H9 (cell line): ENCODE results near the gene AP4E1. TPM values are rescaled to one million over a fixed set of nuclear protein-coding genes. Genes with fewer than 3 reads are reported as not detected.

Experiments used
- DNase-seq: peaks from one replicate; pipeline ENCODE4 v3.0.0-alpha.2; 2017
- H2AFZ ChIP-seq: one replicate; pipeline ENCODE4 v1.6.1; 2013; ENCODE audit warnings: mild to moderate bottlenecking, low read length, control low read depth, moderate library complexity
- H2AK5ac ChIP-seq: 2 replicates; pipeline ENCODE4 v1.6.1; 2013; ENCODE audit warnings: low read length, control low read depth, mixed read lengths; ENCODE audit not compliant: insufficient read length
- H2BK120ac ChIP-seq: one replicate; pipeline ENCODE4 v1.6.1; 2013; ENCODE audit warnings: low read depth, mild to moderate bottlenecking, low read length, control low read depth, inconsistent platforms; ENCODE audit not compliant: poor library complexity, severe bottlenecking
- H2BK12ac ChIP-seq: 2 replicates; pipeline ENCODE4 v1.6.1; 2013; ENCODE audit warnings: low read length, control low read depth, mixed read lengths, low read depth; ENCODE audit not compliant: insufficient read length
- H2BK15ac ChIP-seq: 2 replicates; pipeline ENCODE4 v1.6.1; 2013; ENCODE audit warnings: low read depth, low read length, control low read depth
- H2BK20ac ChIP-seq: one replicate; pipeline ENCODE4 v1.6.1; 2013; ENCODE audit warnings: low read depth, mild to moderate bottlenecking, low read length, control low read depth, inconsistent platforms; ENCODE audit not compliant: poor library complexity, severe bottlenecking
- H2BK5ac ChIP-seq: 2 replicates; pipeline ENCODE4 v1.6.1; 2013; ENCODE audit warnings: low read length, control low read depth, mixed read lengths; ENCODE audit not compliant: insufficient read length
- H3K14ac ChIP-seq: 2 replicates; pipeline ENCODE4 v1.6.1; 2013; ENCODE audit warnings: low read length, control low read depth; ENCODE audit not compliant: insufficient read depth
- H3K18ac ChIP-seq: 2 replicates; pipeline ENCODE4 v1.6.1; 2013; ENCODE audit warnings: low read depth, mild to moderate bottlenecking, mixed read lengths, low read length, control low read depth; ENCODE audit not compliant: insufficient read length
- H3K23ac ChIP-seq: 2 replicates; pipeline ENCODE4 v1.6.1; 2013; ENCODE audit warnings: low read length, control low read depth, mixed read lengths, low read depth; ENCODE audit not compliant: insufficient read length
- H3K23me2 ChIP-seq: 2 replicates; pipeline ENCODE4 v1.6.1; 2013; ENCODE audit warnings: low read depth, mild to moderate bottlenecking, mixed read lengths, low read length, control low read depth; ENCODE audit not compliant: insufficient read length, poor library complexity, severe bottlenecking
- H3K27ac ChIP-seq: 2 replicates; pipeline ENCODE4 v1.5.1; 2013; ENCODE audit warnings: low read length, control low read depth, mixed read lengths, low read depth; ENCODE audit not compliant: insufficient read length
- H3K27me3 ChIP-seq: 2 replicates; pipeline ENCODE4 v1.6.1; 2013; ENCODE audit warnings: low read length, control low read depth, inconsistent platforms; ENCODE audit not compliant: insufficient read depth
- H3K4ac ChIP-seq: 2 replicates; pipeline ENCODE4 v1.6.1; 2013; ENCODE audit warnings: low read depth, mild to moderate bottlenecking, control low read depth, inconsistent platforms, low read length, moderate library complexity
- H3K4me1 ChIP-seq: 2 replicates; pipeline ENCODE4 v1.6.1; 2013; ENCODE audit warnings: low read length, control low read depth, inconsistent platforms; ENCODE audit not compliant: insufficient read depth
- H3K4me2 ChIP-seq: 2 replicates; pipeline ENCODE4 v1.6.1; 2013; ENCODE audit warnings: low read length, control low read depth, mixed read lengths; ENCODE audit not compliant: insufficient read length, insufficient read depth
- H3K56ac ChIP-seq: 2 replicates; pipeline ENCODE4 v1.6.1; 2013; ENCODE audit warnings: low read depth, mild to moderate bottlenecking, mixed read lengths, low read length, control low read depth; ENCODE audit not compliant: insufficient read length
- H3K79me1 ChIP-seq: 2 replicates; pipeline ENCODE4 v1.6.1; 2013; ENCODE audit warnings: low read depth, mild to moderate bottlenecking, moderate library complexity, low read length, control low read depth, inconsistent platforms; ENCODE audit not compliant: insufficient read depth, poor library complexity, severe bottlenecking
- H3K79me2 ChIP-seq: 2 replicates; pipeline ENCODE4 v1.6.1; 2013; ENCODE audit warnings: low read length, control low read depth, inconsistent platforms; ENCODE audit not compliant: insufficient read depth
- H3K9ac ChIP-seq: 2 replicates; pipeline ENCODE4 v1.6.1; 2013; ENCODE audit warnings: low read length, control low read depth, mixed read lengths; ENCODE audit not compliant: insufficient read length; ENCODE audit errors: extremely low read depth
- H3K9me3 ChIP-seq: one replicate; pipeline ENCODE4 v1.6.1; 2013; ENCODE audit warnings: low read depth, low read length, inconsistent platforms; ENCODE audit not compliant: control insufficient read depth
- H3T11ph ChIP-seq: one replicate; pipeline ENCODE4 v1.6.1; 2013; ENCODE audit warnings: mild to moderate bottlenecking, low read length, control low read depth, inconsistent platforms
- H4K20me1 ChIP-seq: one replicate; pipeline ENCODE4 v1.6.1; 2013; ENCODE audit not compliant: control insufficient read depth, insufficient read length, insufficient read depth
- H4K5ac ChIP-seq: 2 replicates; pipeline ENCODE4 v1.6.1; 2013; ENCODE audit warnings: low read depth, mild to moderate bottlenecking, mixed read lengths, low read length, control low read depth; ENCODE audit not compliant: insufficient read length
- H4K8ac ChIP-seq: replicated peaks from 2 replicates; pipeline ENCODE4 v1.6.1; 2013; ENCODE audit warnings: low read length, control low read depth, mixed read lengths, low read depth; ENCODE audit not compliant: insufficient read length
- H4K91ac ChIP-seq: 2 replicates; pipeline ENCODE4 v1.6.1; 2013; ENCODE audit warnings: low read depth, mild to moderate bottlenecking, moderate library complexity, mixed read lengths, low read length, control low read depth; ENCODE audit not compliant: insufficient read length
- H3K27ac Mint-ChIP-seq, 3 experiments: 2 replicates in 2 of 3; 3 replicates in 1 of 3; pipeline ENCODE4 v1.8.0; 2020 to 2021; ENCODE audit warnings: mixed read lengths in 3 of 3, mild to moderate bottlenecking in 1 of 3, moderate library complexity in 1 of 3
- H3K27me3 Mint-ChIP-seq: 2 replicates; pipeline ENCODE4 v1.8.0; 2021; ENCODE audit warnings: low read depth, mild to moderate bottlenecking, moderate library complexity, mixed read lengths
- H3K36me3 Mint-ChIP-seq, 3 experiments: 2 replicates in 2 of 3; 3 replicates in 1 of 3; pipeline ENCODE4 v1.8.0; 2020 to 2021; ENCODE audit warnings: low read depth in 3 of 3, mixed read lengths in 3 of 3; ENCODE audit not compliant: insufficient read depth in 1 of 3
- H3K4me1 Mint-ChIP-seq, 2 experiments: 2 replicates each; pipeline ENCODE4 v1.8.0; 2020; ENCODE audit warnings: mixed read lengths in 2 of 2
- H3K4me3 Mint-ChIP-seq, 2 experiments: 2 replicates in 1 of 2; 3 replicates in 1 of 2; pipeline ENCODE4 v1.8.0; 2020 to 2021; ENCODE audit warnings: mild to moderate bottlenecking in 2 of 2, mixed read lengths in 2 of 2, moderate library complexity in 1 of 2
- H3K9me3 Mint-ChIP-seq, 2 experiments: 2 replicates in 1 of 2; 3 replicates in 1 of 2; pipeline ENCODE4 v1.8.0; 2020; ENCODE audit warnings: mild to moderate bottlenecking in 2 of 2, mixed read lengths in 2 of 2, moderate library complexity in 1 of 2
- CTCF ChIP-seq: fragments of 200-600 bp; sonication (generic); conservative IDR thresholded peaks from 3 replicates; pipeline ENCODE4 v1.8.0; 2021; ENCODE audit warnings: antibody characterized with exemption, mild to moderate bottlenecking
- WGBS: extraction: QIAGEN DNeasy Blood & Tissue Kit; methylation state at CpG from one replicate; pipeline ENCODE4 v1.1.7; 2013; ENCODE audit warnings: missing lambda C conversion rate, low lambda C conversion rate, mixed read lengths; ENCODE audit not compliant: insufficient read length; ENCODE audit errors: extremely low coverage; 5-methylcytosine and 5-hydroxymethylcytosine counted together
- total RNA-seq: library from RNA; stranded (reverse); gene quantifications from 2 replicates; pipeline ENCODE4 v1.2.1, GENCODE V29; 2021

The AP4E1 gene
- total RNA-seq, 1 experiment from 2014 or later = 13.8 TPM

- peaks cover 3 to 47% (median 30%) of the 10 kb centered on the region in 3 experiments; a peak in 6 of 7 replicates for H3K36me3 Mint-ChIP-seq
- Histone ChIP-seq H2BK20ac (no peak overlapping the region), H3K4ac (no peak overlapping the region), H3T11ph (no peak overlapping the region), H3K4me1 (no peaks in the 10 kb centered on the region), H2BK12ac (no peak overlapping the region), H4K8ac (no peak overlapping the region), H2BK120ac (no peak overlapping the region), H3K9ac (no peak overlapping the region), H3K27me3 (no peaks in the 10 kb centered on the region), H3K23me2 (no peaks in the 10 kb centered on the region), H2AK5ac (no peak overlapping the region), H2BK5ac (no peak overlapping the region), H3K27ac (no peak overlapping the region), H2AFZ (no peak overlapping the region), H3K4me2 (no peak overlapping the region), H4K91ac (no peak overlapping the region), H3K18ac (no peak overlapping the region), H3K79me2 (no peaks in the 10 kb centered on the region), H2BK15ac (no peak overlapping the region), H3K14ac (no peak overlapping the region), H3K79me1 (no peaks in the 10 kb centered on the region), H4K5ac (no peak overlapping the region), H3K23ac (no peak overlapping the region), H4K20me1 (no peaks in the 10 kb centered on the region), H3K56ac (no peak overlapping the region), H3K9me3 (no peaks in the 10 kb centered on the region)
- H3K9me3 Mint-ChIP-seq = no peaks in the 10 kb centered on the region
- no CpG with 5 or more reads among the region's 1 CpG for WGBS
- no peak overlapping the region for H3K4me3 Mint-ChIP-seq
- no peak overlapping the region for H3K27ac Mint-ChIP-seq
- DNase-seq = no peak
- H3K4me1 Mint-ChIP-seq = no peaks in the 10 kb centered on the region
- no peak for TF ChIP-seq CTCF
- no peaks in the 10 kb centered on the region for H3K27me3 Mint-ChIP-seq
Measured at GRCh38 chr15:50925281-50925680, 16.8 kb downstream of the AP4E1 start.
